A549 (cell line): Measurements from ENCODE around the gene SLC12A7.

ENCODE experiments used
- CTCF ChIP-seq: fragments of >200 bp; sonication (Bioruptor Twin); formaldehyde crosslinking; IDR thresholded peaks from 3 replicates; pipeline ENCODE4 v1.5.1; 2016
- EHMT2 ChIP-seq: fragments of 200-600 bp; sonication (generic); IDR thresholded peaks from 2 replicates; pipeline ENCODE4 v1.6.1; 2016; ENCODE audit warnings: antibody characterized with exemption, low read depth, mild to moderate bottlenecking, moderate library complexity
- FOSL2 ChIP-seq, 2 experiments: fragments of 450-650 bp in 1 of 2; fragments of >200 bp in 1 of 2; sonication (Bioruptor Twin) in 1 of 2; formaldehyde crosslinking; IDR thresholded peaks; 2 replicates each; pipeline versions ENCODE4 v1.5.0 to v1.6.1; 2016 to 2020; ENCODE audit warnings: mild to moderate bottlenecking in 1 of 2, moderate library complexity in 1 of 2
- GATA3 ChIP-seq: IDR thresholded peaks from 2 replicates; pipeline ENCODE4 v1.6.1; 2012; ENCODE audit warnings: borderline replicate concordance
- JUNB ChIP-seq: fragments of >200 bp; sonication (Bioruptor Twin); formaldehyde crosslinking; IDR thresholded peaks from 2 replicates; pipeline ENCODE4 v1.6.1; 2016
- NR3C1 ChIP-seq: fragments of >200 bp; sonication (Bioruptor Twin); formaldehyde crosslinking; IDR thresholded peaks from 3 replicates; pipeline ENCODE4 v1.6.1; 2017
- POLR2A ChIP-seq: IDR thresholded peaks from 2 replicates; pipeline ENCODE4 v1.6.1; 2012; ENCODE audit warnings: mild to moderate bottlenecking, low read length
- TF ChIP-seq, protein P1 (sequence below): fragments of 200-600 bp; sonication (generic); IDR thresholded peaks from 2 replicates; pipeline ENCODE4 v1.6.1; 2016; ENCODE audit warnings: antibody characterized with exemption, mild to moderate bottlenecking, moderate library complexity
- TF ChIP-seq, protein P2 (sequence below): fragments of 450-650 bp; IDR thresholded peaks from 2 replicates; pipeline ENCODE4 v1.6.1; 2014; ENCODE audit warnings: antibody characterized with exemption

DNA sequence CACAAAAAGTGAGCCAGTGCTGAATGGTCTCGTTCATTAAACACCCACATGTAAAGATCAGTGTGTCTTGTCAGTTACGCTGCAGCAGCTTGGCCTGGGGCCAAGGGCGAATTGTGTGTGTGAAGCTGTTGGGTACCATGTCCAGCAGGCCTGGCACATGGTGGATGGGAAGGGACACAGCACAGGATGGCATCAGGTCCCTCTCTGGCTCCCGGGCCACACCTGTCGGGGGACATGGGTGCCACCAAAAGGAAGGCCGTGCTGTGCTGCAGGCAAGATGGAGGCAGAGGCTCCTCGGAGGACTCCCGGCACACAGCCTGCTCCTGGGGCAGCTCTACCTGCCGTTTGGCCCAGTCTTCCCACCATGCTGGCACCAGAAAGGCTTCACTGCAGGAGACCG lies 71.3 kb downstream of the SLC12A7 start:
- TF ChIP-seq, protein P1, sequence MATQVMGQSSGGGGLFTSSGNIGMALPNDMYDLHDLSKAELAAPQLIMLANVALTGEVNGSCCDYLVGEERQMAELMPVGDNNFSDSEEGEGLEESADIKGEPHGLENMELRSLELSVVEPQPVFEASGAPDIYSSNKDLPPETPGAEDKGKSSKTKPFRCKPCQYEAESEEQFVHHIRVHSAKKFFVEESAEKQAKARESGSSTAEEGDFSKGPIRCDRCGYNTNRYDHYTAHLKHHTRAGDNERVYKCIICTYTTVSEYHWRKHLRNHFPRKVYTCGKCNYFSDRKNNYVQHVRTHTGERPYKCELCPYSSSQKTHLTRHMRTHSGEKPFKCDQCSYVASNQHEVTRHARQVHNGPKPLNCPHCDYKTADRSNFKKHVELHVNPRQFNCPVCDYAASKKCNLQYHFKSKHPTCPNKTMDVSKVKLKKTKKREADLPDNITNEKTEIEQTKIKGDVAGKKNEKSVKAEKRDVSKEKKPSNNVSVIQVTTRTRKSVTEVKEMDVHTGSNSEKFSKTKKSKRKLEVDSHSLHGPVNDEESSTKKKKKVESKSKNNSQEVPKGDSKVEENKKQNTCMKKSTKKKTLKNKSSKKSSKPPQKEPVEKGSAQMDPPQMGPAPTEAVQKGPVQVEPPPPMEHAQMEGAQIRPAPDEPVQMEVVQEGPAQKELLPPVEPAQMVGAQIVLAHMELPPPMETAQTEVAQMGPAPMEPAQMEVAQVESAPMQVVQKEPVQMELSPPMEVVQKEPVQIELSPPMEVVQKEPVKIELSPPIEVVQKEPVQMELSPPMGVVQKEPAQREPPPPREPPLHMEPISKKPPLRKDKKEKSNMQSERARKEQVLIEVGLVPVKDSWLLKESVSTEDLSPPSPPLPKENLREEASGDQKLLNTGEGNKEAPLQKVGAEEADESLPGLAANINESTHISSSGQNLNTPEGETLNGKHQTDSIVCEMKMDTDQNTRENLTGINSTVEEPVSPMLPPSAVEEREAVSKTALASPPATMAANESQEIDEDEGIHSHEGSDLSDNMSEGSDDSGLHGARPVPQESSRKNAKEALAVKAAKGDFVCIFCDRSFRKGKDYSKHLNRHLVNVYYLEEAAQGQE = no peak
- TF ChIP-seq CTCF = no peak
- no peak for TF ChIP-seq NR3C1
- no peak for TF ChIP-seq POLR2A
- TF ChIP-seq, protein P2, sequence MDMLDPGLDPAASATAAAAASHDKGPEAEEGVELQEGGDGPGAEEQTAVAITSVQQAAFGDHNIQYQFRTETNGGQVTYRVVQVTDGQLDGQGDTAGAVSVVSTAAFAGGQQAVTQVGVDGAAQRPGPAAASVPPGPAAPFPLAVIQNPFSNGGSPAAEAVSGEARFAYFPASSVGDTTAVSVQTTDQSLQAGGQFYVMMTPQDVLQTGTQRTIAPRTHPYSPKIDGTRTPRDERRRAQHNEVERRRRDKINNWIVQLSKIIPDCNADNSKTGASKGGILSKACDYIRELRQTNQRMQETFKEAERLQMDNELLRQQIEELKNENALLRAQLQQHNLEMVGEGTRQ = no peak
- TF ChIP-seq GATA3 = no peak
- TF ChIP-seq EHMT2 = no peak
- TF ChIP-seq FOSL2 (IDR thresholded peaks at IDR 0.05) = no peak
- TF ChIP-seq FOSL2 (CRISPR knock-in tag; IDR thresholded peaks at IDR 0.05) = no peak
- no peak for TF ChIP-seq JUNB
